ENCODE measurements around the gene ODC1.
A peak's percentile ranks its signal among the peaks of the same experiment; 100 is the strongest.
"Not testable (repeated sequence)": the region's sequence is repeated elsewhere in the genome, so short reads cannot be mapped to it uniquely, and the experiment has no call there.

ODC1 gene

DNA sequence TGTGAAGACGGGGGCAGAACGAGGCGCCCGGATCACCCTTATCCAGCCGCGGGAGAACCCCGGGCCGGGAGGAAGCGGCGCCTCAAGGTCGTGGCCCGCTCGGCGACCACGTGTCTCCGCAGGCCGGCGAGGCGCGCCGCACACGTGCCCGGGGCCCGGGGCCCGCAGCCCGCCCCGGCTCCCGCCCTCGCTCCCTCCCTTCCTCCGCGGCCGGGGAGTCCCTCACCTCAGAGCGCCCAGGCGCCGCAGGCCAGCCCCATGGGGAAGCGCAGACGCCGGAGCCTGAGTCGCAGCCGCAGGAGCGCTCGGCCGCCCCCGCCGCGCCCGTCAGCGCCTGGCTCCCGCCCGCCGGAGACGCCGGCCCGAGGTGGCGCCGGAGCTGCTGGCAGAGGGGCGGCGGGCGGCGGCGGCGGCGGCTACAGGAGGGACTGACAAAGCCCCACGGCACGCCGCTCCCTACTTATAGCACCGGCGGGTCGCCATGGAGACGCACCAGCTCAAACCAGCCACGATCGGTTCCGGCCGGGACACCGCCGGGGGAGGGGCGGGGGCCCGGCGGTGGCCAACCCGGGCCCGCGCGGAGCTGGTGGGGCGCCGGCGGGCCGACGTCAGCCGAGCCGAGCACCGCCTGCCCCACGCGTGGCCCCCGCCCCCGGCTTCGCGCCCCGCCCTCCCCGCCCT lies at the start of gene ODC1:
ODC1 (minus strand) TSS at position 433 of the 681 bp plus-strand sequence. CDS start 3,295 bp downstream, outside the sequence.
- DNase-seq (ENCODE audit: low read depth), result peak; percentile 98

DNA sequence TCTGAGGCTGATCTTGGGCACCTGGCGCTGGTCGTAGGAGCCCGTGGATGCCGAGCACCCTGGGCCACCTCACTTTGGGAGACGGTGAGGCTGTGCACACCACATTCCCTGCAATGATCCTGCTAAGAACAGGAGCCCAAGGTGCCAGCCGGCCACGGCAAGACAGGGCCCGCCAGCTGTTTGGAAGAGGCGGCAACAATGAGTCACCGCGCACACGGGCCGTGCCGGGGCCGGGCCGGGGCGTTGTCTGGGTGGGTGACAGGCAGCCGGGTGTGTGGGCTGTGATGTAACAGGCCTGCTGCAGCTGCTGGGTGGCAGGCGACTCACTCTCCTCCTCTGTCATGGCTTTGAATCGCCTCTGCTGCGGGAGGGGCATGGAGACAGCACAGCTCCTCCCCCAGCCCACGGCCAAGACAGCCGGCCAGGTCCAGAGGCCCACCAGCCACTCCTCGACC lies 49.7 kb upstream of the ODC1 start:
- DNase-seq (ENCODE audit: low read depth), result peak; percentile 50

DNA sequence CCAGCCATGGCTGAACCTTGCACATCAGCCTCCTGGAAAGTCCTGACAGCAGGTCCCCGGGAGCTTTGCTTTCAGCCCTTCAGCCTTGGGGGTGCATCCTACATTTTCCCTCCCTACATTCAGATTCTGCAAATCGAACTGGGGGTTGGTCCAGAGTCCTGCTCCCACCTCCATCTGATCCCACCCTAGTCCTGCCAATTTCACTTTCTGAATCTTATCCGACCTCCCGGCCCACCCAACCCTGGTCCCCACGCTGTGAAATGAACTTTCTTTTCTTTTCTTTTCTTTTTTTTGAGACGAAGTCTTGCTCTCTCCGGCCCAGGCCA lies 47.8 kb upstream of the ODC1 start:
- DNase-seq (ENCODE audit: low read depth), result no peak

DNA sequence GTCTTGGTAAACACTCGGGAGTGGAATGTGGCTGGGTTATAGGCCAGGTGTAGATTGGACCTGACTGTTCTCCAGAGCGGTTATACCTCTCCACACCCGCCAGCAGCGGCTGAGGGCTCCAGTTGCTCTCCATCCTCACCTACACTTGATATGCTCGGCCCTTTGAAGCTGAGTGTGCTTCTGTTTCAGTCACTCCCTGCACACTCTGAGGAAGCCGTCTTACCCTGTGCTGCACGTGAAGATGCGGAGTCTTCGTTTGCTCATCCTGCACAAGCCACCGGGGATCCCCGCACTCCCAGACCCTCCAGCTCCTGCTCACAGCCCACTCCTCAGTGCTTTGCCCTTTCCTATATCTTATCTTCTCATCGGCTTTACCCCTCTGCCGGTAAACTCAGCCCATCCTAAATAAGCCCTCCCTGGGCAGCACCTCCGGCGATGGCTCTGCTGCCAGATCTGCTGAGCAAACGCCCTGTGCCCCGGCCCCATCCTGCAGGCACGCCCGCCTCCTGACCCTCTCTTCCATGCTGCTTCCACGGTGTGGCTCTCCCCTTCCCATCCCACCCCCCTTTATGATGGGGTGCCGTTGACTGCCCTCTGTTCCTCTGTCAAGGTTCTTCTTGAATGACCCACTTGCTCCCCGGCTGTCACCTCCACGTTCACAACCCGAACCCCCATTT lies 47.3 kb upstream of the ODC1 start:
- DNase-seq (ENCODE audit: low read depth), result no peak

DNA sequence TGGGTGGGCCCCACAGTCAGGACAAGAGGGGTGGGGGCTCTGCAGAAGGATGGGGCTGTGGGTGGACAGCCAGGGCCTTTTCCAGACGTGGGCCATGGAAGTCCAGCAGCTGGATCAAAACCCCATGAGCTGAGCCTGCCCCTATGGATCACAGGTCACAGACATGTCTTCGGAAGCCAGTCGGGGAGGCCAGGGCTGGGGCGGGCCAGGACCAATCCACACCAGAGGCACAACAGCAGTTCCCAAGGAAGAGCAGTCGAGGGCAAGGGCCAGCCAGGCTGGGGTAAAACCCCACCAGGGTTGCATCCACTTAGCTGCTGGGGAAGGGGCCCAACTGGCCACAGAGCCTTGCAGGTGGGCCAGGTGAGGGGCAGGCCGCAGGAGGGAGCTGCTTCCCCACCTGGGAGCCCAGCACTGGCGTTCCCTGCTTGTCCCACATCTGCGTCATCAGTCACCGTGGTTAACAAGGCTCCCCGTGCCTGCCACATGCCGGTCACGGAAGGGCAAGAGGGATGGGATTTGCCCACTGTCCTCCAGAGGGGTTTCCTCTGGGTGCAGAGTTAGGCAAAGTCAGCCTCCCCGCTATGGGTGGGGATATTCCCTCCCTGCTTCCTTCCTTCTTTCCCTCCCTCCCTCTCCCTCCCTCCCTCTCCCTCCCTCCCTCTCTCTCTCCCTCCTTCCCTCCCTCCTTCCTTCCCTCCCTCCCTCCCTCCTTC lies 46.4 kb upstream of the ODC1 start:
- DNase-seq (ENCODE audit: low read depth), result no peak

DNA sequence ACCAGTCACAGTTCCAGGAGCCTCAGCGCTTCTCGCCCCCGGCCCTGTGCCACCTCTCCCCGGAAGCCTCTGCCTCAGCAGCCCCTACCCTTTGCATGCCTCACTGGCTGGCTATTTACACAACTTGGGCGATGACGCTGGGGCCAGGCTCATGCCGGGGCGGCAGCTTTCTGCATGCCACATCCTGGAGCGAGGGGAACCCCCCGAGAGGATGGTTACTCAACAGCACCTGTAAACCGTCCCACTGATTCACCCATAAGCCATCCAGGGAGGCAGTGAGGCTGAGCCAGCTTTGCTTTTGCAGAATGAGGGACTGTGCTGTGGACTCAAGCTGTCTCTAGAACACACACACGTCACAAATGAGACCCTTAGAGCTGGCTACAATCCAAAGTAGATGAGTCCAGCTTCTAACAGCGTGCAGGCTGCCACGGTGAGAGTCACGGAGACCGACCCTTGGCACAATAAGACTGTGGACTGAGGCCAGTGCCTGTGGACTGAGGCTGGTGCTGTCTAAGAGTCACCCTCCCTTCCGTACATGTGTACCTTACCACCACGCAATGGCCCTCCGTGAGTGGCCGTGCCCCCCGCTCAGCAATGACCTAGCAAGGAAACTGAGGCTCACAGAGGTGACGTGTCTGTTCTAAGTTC lies 45.6 kb upstream of the ODC1 start:
- peak; percentile 75 for DNase-seq (ENCODE audit: low read depth)

DNA sequence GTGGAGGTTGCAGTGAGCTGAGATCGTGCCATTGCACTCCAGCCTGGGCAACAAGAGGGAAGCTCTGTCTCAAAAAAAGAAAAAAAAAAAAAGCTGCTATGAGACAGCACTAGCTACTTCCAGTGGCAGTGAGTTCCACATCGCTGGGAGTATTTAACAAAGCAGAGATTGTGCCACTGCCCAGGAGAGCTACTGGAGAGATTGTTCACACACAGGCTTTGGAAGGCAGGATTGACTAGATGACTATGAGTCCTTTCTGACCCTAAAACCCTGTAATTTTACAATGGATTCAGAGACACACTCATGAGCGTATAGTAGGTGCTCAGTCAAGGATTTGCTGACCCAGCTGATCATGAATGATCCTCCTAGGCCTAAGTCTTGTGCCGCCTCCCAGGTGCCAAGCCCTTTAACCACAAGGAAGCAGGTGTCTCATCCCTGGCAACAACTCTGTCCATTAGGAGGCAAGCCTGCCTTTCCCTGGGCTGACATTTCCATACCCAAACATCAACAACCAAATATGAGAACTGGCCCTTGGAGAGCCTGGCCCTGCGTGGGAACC lies 45.0 kb upstream of the ODC1 start:
- DNase-seq (ENCODE audit: low read depth), result no peak

DNA sequence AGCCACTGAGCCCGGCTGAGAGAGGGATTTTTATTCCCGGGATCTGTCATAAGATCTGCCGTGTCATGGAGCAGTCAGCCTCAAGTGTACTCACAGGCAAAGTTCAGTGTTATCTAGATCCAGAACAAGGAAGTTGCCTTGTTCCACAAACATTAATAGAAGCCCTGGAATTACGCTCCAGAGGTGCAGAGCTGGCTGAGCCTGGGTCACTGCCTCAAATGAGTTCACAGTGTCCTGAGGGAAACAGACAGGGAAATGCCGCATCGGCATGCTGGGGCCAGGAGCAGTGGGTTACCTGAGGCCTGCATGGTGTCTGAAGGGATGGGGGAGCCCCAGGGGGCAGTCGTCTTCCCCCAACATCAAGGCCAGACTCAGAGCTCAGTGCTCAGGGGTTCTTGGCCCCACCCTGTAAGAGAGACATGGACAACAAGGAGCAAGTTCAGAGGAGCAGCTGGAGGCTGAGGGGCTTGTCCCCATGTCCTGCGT lies 42.7 kb upstream of the ODC1 start:
- DNase-seq (ENCODE audit: low read depth), result no peak

DNA sequence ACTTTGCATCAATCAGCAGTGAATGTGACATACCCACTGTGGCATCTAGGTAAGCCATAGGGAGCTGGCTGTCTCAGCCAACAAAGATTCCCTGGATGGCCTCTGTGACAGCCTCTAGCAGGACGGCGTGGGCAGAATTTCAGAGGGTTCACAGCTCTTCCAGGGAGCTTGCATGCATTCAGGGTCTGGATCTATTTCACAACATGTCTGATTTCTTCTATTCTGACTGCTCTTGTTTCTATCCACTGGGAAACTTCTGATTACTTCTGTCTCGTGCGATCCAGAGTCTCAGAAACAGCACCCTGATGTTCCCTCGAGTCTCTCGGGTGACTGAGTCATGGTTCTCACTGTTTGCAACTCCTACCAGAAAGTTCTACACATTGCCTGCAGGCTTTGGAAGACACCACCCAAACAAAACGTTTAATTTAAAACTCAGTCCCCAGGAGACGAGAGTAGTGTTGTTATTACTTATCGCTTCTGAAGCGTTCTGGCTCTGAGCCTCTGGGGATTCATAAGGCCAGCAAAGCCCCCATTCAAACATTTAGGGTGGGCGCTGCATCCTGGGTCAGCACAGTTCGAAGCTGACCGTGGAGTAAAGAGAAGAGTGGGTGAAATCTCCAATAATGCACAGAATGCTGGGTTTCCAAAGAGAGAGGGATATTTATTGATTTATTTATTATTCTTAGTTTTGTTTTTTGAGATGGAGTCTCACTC lies 41.9 kb upstream of the ODC1 start:
- DNase-seq (ENCODE audit: low read depth), result no peak

DNA sequence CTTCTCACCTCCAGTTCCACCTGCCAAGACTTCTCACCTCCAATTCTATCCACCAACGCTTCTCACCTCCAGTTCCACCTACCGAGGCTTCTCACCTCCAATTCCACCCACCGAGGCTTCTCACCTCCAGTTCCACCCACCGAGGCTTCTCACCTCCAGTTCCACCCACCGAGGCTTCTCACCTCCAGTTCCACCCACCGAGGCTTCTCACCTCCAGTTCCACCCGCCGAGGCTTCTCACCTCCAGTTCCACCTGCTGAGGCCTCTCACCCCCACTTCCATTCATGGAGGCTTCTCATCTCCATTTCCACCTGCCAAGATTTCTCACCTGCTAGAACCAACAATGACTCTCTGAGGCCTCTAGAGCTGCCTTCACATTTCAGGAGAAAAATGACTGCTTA lies 40.0 kb upstream of the ODC1 start:
- not testable (repeated sequence) for DNase-seq (ENCODE audit: low read depth)

DNA sequence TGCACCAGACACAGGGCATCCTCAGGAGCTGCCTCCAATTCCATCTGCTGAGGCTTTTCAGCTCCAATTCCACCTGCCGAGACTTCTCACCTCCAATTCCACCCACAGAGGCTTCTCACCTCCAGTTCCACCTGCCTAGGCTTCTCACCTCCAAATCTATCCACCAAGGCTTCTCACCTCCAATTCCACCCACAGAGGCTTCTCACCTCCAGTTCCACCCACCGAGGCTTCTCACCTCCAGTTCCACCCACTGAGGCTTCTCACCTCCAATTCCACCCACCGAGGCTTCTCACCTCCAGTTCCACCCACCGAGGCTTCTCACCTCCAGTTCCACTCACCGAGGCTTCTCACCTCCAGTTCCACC lies 39.6 kb upstream of the ODC1 start:
- DNase-seq (ENCODE audit: low read depth), result not testable (repeated sequence)

DNA sequence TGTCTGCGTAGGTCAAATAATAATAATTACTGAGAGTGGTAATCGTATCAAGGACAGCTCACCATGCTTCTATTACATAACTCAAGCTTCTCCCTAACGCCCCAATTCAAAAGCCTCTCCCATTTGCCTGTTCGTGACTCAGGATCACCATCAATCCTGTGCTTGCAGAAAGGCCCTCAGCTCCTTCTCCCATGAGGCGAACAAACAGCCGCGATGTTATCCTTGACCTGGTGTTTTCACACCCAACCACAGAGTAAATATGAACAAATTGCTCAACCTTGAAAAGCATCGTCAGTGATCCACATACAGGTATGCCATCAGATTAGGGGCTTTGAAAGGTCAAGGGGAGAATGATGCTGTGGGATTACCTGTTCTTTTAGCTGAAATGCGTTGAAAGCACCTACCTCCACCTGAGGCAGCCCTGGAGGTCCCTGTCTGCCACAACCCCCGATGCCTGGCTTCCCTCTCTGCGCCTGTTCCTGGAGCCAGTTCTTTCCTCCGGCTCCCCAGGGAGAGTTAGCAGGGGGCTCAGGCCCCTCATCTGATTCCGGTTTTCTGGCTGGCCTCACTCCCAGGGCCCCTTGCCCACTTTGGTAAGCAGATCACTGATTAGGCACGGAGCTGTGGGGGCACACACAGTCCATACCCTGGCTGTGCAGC lies 39.1 kb upstream of the ODC1 start:
- no peak for DNase-seq (ENCODE audit: low read depth)

DNA sequence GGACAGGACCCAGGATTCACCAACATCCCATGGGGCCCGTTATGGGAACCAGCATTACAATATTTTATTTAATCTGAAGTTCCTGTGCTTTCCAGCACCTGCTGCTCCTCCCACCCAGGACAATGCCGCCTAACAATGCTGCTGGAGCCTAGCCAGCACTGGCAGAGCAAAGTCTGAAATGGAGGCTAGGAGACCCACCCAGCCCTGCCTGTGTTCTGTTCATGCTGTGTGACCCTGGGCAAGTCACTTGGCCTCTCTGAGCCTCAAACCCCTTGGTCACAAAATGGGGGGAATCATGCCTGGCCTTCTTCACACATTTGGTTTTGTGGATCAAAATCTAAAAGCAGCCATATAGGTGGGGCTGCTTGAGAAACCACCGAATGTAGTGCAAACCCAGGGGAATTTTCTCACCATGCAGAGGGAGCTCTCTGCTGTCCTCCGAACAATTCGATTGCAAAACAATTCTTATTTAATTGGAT lies 38.5 kb upstream of the ODC1 start:
- DNase-seq (ENCODE audit: low read depth), result no peak

DNA sequence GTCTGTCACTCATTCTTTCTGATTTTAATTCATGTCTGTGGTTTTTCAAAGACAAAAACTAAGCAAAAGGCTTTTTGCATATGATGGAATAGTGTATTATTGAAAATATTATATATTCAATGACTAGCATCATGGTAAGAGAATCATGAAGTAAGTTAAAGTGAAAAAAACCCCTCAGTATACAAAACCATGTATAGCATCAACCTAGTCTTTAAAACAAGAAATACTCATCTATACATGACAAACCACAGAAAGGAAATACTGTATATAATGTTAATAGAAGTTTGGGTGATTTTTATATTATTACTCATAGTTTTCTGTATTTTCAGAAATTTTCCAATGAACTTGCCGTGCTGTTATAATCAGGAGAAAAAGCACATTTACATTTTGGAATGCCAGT lies 38.0 kb upstream of the ODC1 start:
- no peak for DNase-seq (ENCODE audit: low read depth)

DNA sequence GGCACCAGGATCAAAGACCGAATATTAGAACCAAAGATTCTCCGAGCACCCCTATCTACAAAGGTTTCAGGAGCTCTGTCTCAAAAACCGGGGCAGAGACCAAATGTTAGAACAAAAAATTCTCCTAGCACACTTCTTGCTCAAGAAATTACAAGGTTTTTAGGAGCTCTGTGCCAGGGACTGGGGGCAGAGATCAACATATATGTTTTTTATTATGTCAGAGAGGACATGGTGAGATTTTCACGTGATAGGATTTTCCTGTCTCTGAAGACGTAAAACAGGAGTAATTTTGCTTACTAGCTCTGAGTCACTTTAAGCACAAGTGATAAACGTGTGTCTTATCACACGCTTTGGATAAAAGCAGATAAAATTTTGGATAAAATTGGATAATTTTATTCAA lies 34.8 kb upstream of the ODC1 start:
- no peak for DNase-seq (ENCODE audit: low read depth)

DNA sequence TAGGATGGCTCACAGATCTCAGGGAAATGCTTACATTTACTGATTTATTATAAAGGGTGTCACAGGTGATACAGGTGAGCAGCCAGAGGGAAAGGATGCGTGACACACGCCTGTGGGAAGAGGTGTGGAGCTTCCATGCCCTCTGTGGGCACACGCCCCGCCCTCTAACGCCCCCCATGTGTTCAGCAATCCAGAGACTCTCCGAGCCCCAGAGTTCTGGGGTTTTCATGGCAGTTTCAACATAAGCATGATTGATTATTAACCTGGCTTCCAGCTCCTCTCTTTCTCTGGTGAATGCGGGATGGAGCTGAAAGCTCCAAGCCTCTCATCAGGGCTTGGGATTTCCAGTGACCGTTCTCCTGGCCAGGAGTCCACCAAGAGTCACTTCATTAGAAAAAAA lies 34.3 kb upstream of the ODC1 start:
- no peak for DNase-seq (ENCODE audit: low read depth)

DNA sequence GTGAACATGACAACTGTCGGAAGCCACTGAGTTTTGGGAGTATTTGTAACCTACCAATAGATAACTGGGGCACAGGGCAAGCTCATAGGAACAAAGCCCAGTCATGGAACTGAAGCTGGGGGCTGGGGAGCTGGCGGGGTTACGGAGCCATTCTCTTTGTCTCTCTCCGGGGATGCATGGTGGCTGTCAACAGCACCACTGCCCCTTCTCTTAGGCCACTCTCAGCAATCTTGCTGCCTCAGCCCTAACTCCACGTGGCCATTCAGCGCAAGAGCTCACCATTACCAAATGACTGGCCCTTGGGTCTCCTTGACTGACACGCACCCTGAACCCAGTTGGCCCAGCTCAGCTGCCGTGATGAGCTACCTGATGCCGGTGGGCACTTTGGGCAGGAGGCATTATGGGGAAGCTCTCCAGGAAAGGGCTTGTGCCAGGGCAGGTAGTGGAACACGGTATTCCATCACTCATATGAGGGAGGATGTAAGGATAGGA lies 33.6 kb upstream of the ODC1 start:
- no peak for DNase-seq (ENCODE audit: low read depth)

DNA sequence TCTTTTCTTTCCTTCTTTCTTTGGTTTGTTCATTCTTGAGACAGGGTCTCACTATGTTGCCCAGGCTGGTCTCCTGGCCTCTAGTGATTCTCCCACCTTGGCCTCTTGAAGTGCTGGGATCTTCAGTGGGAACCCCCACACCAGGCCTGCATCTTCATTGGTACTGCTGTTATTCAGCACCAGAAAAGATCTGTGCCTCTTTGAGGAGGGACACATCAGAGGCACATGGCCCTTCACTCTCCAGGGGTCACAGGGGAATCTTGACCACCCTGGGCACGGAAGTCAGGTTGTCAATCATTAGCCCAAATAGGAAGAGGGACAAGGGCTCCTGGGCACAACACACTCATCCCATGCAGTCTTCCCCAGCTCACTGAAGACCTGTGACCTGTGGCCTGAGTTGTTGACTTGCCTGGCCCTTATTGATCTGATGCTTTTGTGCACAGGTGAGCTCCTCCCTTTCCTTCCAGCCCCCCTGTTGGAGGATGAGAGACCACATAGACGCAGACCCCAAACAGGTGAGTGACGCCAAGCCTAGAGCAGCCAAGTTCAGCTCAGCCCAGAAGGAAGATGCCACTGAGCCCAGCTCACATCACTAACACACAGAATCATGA lies 33.0 kb upstream of the ODC1 start:
- no peak for DNase-seq (ENCODE audit: low read depth)

DNA sequence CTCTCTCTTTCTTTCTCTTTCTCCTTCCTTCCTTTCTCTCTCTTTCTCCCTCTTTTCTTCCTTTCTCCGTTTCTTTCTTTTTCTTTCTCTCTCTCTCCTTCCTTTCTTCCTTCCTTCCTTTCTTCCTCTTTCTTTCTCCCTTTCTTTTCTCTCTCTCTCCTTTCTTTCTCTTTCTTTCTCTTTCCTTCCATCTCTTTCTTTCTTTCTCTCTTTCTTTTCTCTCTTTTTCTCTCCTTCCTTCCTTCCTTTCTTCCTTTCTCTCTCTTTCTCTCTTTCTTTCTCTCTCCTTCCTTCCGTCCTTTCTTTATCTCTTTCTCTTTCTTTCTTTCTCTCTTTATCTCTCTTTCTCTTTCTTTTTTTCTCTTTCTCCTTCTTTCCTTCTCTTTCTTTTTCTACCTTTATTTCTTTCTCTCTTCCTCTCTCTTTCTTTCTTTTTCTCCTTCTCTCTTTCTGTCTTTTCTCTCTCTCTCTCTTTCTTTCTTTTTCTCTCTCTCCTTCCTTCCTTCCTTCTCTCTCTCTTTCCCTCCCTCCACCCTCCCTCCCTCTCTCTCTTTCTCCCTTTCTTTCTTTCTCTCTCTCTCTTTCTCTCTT lies 32.3 kb upstream of the ODC1 start:
- DNase-seq (ENCODE audit: low read depth), result no peak

DNA sequence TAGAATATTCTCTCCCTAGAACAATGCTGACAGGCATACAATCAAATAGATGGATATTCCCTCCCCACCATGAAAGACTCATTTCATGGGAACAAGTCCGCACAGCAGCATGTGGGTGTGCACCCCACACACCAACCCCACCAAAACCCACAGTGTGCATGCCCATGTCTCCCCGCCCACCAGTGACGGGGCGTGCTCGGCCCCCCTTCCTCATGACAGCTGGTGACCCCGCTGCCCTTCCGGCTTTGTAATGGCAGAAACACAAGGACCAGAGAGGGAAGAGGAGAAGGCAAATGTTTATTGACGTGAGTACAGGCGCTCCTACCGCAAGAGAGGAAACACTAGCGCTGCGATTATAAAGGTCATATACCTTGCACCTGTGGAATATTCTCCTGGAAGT lies 30.8 kb upstream of the ODC1 start:
- no peak for DNase-seq (ENCODE audit: low read depth)
